GM12873 (cell line): ENCODE measurements around the gene POTEF.
A peak's percentile ranks its signal among the peaks of the same experiment; 100 is the strongest.
"Not testable (repeated sequence)": the region's sequence is repeated elsewhere in the genome, so short reads cannot be mapped to it uniquely, and the experiment has no call there.

Source experiments
- TF ChIP-seq, protein P1 (sequence below): IDR thresholded peaks from 2 replicates; pipeline ENCODE4 v1.5.1; 2012; ENCODE audit warnings: low read depth, mild to moderate bottlenecking, moderate library complexity, low read length, control low read depth; ENCODE audit not compliant: insufficient read depth; ENCODE audit errors: missing control alignments

Gene POTEF

DNA sequence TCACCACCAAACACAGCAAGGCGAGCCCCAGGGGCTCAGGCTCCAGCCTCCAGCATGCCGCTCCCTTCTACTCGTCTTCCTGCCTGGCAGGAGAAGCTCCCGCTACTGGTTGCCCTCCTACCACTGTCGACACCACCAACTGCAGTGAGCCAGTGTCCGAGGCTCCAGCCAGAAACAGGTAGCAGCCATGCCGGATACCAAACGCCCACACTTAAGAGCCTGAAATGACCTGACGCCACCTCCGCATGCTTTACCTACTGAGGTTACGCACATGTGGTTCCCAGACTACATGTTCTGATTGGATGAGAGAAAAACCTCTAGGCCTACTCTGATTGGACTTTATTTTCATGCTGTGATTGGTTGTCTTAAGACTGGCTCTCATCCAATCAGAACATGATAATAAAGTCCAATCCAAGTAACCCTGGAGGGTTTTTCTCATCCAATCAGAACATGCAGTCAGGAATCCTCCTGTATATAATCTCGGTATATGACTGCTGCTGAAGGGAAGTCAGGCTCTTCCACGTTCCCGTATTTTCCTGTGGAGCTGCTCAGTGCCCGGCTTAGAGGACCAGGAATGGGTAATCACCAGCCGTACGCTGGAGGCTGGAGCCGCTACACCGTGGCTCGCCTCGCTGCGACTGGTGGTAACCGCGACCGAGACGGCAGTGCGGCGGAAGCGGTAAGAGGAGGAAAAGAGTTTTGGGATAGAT, at the start of gene POTEF:
Gene POTEF, minus strand, starts transcription at position 103 of the 710 bp plus-strand sequence. CDS start 8,707 bp downstream, outside the sequence.
- TF ChIP-seq, protein P1, sequence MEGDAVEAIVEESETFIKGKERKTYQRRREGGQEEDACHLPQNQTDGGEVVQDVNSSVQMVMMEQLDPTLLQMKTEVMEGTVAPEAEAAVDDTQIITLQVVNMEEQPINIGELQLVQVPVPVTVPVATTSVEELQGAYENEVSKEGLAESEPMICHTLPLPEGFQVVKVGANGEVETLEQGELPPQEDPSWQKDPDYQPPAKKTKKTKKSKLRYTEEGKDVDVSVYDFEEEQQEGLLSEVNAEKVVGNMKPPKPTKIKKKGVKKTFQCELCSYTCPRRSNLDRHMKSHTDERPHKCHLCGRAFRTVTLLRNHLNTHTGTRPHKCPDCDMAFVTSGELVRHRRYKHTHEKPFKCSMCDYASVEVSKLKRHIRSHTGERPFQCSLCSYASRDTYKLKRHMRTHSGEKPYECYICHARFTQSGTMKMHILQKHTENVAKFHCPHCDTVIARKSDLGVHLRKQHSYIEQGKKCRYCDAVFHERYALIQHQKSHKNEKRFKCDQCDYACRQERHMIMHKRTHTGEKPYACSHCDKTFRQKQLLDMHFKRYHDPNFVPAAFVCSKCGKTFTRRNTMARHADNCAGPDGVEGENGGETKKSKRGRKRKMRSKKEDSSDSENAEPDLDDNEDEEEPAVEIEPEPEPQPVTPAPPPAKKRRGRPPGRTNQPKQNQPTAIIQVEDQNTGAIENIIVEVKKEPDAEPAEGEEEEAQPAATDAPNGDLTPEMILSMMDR: not testable (repeated sequence)

DNA sequence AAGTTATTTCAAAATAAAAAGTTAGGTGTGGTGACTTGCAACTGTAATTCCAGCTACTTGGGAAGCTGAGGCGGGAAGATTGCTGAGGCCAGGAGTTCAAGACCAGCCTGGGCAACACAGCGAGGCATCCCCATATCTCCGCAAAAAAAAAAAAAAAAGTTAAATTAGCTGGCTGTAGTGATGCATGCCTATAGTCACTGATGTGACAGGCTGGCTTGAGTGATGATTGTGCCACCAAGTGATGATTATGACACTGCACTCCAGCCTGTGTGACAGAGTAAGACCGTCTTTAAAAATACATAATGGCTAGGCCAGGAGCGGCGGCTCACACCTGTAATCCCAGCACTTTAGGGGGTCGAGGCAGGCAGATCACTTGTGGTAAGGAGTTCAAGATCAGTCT, 40.9 kb upstream of the POTEF start:
- TF ChIP-seq, protein P1: no peak

DNA sequence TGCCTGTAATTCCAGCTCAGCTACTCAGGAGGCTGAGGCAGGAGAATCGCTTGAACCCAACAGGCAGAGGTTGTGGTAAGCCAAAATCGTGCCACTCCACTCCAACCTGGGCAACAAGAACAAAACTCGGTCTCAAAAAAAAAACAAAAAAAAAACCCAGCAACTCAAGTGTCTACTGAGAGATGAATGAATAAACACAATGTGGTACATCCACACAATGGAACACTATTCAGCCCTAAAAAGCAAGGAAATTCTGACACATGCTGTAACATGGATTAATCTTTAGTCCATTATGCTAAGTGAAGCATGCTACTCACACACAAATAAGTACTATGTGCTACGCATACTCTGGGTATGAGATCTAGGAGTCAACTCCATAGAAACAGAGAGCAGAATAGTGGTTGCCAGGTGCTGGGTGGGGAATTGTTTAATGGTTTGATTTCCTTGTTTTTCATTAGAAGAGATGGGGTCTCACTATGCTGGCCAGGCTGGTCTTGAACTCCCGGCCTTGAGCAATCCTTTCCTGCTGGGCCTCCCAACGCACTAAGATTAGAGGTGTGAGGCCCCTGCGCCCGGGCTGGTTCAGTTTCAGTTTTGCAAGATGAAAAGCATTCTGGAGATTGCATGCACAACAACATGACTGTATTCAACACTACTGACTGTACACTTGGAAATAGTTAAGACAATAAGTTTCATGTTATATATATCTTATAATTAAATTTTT, 36.4 kb upstream of the POTEF start:
- TF ChIP-seq, protein P1: no peak

DNA sequence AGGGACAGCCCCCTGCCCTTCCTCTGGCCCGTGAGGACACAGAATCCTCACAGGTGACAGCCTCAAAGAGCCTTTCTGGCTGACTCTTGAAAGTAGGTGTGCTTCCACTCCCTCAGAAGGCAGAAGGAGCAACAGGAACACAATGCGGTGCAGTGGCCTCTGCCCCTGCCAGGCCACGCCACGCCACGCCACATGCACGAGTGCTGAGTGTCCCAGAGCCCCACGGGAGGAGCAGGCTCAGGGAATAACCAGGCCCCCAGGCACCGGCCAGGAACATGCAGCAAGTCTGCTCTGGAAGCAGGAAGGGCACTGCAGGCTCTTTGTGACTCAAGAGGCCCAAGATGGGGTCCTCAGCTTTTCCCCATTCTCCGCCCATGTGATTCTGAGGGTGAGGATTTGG, 33.9 kb upstream of the POTEF start:
- TF ChIP-seq, protein P1: no peak

DNA sequence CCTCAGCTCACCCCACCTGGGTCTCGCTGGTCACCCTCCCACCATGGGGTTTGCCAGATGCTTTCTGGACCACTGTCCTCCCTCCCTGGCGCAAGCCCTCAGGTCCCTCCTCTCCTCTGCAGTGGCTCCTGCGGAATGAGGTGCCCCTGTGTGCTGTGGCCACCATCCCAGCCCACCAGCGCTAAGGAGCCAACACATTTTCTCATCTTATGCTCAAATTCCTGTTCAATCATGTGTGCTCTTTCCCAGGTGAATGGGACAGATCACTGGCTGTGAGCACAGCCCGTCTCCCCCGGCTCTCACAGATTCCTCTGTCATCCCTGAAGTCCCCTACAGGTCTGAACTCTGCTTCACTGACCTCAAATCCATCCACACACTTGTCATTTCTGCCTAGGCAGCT, 31.1 kb upstream of the POTEF start:
- TF ChIP-seq, protein P1: no peak

DNA sequence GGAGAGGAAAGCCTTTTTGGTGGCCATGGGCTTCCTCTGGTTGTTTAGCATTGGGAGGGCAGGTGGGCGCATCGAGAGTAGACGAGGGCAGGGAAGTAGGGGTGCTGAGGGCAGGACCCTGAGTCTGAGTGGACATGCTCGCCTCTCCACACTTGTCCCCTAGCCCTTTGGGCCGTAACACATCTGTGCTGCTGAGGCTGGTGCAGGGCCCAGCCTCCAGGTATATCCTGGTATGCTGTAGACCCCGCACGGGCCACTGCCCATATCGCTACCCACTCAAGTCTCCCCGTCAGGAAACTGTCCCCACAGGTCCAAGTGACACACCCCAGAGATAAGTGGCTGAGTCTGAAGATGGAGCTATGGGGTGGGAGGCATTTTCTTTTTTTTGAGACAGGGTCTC, 29.6 kb upstream of the POTEF start:
- TF ChIP-seq, protein P1: no peak

DNA sequence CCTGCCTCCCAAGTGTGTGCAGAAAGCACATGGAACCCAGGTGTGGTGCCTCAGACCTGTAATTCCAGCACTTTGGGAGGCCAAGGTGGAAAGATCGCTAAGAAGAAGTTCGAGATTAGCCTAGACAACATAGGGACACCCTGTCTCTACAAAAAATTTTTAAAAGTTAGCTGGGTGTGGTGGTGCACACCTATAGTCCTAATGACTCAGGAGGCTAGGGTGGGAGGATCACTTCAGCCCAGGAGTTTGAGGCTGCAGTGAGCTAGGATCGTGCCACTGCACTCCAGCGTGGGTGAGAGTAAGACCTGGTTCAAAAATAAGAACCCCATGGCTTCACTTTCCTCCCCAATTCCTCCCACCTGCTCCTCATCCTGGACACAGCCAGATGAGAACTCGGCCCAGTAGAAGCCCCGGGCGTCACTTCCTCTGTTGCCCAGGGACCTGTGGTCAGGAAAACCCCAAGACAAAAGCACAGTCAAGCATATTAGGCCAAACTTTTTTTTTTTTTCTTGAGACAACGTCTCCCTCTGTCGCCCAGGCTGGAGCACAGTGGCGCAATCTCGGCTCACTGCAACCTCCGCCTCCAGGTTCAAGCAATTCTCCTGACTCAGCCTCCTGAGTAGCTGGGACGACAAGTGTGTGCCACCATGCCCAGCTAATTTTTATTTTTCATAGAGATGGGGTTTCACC, 28.9 kb upstream of the POTEF start:
- TF ChIP-seq, protein P1: peak; percentile 24
